ENCODE results near the gene VANGL1.

- TF ChIP-seq CTCF (IDR thresholded peaks at IDR 0.05; ENCODE audit: insufficient read depth, low read length) (no peak), POLR2AphosphoS5 (IDR thresholded peaks at IDR 0.05; ENCODE audit: low read depth) (no peak)
These were observed 35.8 kb downstream of the VANGL1 start for GRCh38 chr1:115677565-115677964.
